NOMO-1 treated with DMSO at 0.1 percent for 48 hours (cell line): ENCODE results near the gene TGM5.
"Not testable (repeated sequence)": the region's sequence is repeated elsewhere in the genome, so short reads cannot be mapped to it uniquely, and the experiment has no call there.

Source experiments
- DNase-seq: peaks from one replicate; lab custom pipeline; 2025; ENCODE audit not compliant: unreplicated experiment; lab: John Stamatoyannopoulos, UW

TGM5 gene, protein sequence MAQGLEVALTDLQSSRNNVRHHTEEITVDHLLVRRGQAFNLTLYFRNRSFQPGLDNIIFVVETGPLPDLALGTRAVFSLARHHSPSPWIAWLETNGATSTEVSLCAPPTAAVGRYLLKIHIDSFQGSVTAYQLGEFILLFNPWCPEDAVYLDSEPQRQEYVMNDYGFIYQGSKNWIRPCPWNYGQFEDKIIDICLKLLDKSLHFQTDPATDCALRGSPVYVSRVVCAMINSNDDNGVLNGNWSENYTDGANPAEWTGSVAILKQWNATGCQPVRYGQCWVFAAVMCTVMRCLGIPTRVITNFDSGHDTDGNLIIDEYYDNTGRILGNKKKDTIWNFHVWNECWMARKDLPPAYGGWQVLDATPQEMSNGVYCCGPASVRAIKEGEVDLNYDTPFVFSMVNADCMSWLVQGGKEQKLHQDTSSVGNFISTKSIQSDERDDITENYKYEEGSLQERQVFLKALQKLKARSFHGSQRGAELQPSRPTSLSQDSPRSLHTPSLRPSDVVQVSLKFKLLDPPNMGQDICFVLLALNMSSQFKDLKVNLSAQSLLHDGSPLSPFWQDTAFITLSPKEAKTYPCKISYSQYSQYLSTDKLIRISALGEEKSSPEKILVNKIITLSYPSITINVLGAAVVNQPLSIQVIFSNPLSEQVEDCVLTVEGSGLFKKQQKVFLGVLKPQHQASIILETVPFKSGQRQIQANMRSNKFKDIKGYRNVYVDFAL

DNA sequence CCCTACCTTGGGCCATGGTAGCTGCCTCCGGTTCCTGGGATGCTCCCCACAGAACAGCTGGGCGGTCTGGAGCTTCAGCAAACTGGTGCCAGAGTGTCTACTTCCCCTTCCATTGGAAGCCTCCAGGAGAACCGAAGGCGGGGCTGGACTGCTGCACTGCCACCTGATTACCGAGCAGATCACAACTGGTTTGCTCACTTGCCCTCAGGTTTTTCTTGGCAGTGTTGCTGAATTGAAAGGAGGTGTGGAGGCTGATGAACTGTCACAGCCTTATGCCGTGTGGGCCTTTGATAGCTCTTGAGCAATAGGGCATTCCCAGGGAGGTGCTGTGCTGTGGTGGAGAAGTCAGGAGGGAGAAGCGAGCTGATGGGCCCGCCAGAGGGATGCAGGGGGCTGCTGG lies at the start of gene TGM5:
Gene TGM5, minus strand, starts transcription at position 95 of the 400 bp plus-strand sequence. Its CDS starts 79 bp downstream, at position 16.
- DNase-seq = no peak

DNA sequence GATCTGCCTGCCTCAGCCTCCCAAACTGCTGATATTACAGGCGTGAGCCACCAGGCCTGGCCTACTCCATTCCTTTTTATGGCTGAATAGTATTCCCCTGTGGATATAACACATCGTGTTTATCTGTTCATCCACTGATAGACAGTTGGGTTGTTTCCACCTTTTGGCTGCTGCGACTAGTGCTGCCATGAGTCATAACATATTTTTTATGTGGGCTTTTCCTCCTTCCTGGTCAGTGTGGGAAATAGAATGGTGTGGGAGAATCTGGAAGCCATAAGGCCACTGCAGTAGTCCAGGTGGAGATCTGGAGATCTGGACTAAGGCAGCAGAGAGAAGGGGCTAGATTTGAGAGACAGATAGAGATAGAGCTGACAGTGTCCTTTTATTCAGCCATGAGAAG lies 47.4 kb upstream of the TGM5 start:
- no peak for DNase-seq

DNA sequence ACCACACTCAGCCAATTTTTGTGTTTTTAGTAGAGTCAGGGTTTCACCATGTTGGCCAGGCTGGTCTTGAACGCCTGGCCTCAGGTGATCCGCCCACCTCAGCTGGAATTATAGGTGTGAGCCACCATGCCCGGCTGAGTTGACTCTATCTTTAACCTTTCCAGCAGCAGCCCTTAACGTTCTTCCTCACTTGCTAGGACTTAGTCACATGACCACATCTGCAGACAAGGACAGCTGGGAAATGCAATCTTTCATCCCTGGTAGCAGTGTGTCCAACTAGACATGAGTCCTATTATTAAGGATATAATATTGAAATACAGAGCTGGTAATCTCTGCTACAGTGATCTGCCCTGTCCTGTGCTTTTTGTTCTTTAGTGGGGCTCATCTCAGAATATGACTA lies 45.6 kb upstream of the TGM5 start:
- DNase-seq = no peak

DNA sequence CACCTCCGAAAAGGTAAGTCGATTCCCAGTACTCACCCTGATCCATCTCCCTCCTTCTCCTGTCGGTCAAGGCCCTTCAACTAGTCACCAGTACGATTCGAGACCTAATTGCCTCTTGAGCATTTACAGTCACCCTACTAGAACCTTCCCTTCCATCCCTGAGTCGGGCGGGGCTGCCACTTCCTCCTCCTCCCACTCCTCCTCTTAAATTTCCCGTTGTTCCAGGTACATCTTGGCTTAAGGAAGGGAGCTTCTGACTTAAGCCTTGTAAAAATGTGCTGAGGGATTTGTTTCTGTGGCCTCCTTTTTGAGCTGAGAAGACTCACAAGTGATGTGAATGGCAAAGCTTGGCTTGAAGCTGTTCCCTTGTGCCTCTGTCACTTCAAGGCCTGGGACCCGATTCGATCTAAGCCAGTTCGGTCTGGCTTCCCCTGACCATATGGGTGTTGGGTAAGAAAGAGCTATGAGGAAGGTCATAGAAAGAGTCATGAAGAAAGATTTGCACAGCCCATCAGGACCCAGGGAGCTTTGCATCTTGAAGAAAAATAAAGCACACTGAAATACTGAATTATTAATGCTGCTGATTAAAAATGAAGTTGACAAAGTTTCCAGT lies 35.6 kb upstream of the TGM5 start, which contains the start of gene TGM7:
Gene TGM7, minus strand, starts transcription at position 51 of the 613 bp plus-strand sequence.
- DNase-seq = no peak

DNA sequence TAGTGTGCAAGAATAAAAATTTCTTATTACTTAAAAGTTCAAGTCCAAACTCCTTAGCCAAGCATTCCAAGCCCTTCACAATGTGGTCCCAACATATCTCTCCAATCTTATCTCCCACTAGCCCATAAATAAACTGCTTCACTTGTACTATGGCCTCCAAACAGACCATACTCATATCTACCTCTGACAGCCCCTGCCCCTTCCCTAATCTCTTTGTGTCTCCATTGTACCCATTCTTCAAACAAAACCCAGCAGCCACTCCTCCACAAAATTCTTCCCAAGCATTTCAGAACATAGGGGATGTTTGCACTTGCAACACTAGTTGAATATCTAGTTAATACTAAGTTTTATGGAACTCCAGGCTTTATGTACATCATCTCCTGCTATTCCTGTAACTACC lies 33.2 kb upstream of the TGM5 start:
- no peak for DNase-seq

DNA sequence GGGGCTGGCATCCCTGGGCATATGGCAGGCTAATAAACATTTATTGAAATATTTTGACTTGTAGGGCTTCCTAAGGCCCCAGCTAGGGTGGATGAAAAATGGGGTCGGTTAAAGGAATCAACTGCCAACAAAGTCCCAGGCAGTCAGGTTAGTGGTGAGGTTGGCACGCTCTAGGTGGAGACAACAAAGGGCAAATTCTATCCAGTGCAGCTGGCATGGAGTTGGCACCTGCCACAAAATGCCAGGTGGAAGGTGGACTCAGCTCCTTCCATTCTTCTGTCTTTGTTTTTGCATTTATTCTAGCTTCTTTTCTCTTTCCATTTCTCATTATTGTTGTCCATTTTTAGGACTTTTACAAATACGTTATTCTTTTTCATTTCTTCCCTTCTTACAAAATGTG lies 32.7 kb upstream of the TGM5 start:
- no peak for DNase-seq

DNA sequence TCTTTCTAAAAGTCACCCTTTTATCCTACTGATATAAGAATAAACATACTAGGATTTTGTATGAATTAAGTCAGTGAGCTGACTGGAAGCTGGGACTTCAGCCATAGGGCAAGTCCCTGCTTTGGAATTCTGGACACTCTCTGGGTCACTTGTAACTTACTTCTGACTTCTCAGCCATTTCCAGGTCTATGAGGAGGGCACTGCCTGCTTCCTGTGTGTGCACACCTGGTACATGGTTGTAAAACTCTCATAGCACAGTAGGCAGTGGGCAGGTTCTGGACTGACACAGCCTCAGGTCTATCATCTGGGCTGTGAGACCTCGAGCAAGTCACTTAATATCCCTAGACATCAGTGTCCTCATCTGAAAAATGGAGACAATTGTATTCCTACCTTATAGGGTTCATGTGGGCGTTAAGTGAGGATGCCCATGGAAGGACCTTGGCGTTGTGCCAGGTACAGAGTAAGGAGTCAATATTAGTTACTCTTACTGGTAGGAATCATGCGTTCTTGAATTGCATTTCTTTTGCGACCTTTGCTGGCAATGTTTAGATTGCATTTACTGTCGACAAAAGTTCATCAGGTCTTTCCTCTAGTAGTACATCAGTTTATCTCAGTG lies 27.5 kb upstream of the TGM5 start:
- DNase-seq = no peak

DNA sequence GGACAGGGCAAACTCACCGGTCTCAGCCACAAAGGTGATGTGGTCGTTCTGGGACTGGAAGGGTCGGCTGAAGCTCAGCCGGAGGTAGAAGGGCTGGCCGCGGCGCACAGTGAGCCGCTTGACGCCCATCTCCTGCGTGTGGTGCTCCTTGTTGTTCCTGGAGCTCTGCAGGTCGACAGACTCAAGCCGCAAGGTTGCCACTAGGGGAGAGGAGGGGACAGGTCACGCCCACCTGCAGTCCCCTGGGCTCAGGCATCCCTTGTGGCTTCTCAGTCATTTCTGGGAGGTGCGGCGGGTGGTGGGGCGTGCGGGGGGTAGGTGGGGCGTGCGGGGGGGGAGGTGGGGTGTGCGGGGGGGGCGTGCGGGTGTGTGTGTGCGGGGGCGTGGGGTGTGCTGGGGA lies 26.7 kb upstream of the TGM5 start:
- no peak for DNase-seq

DNA sequence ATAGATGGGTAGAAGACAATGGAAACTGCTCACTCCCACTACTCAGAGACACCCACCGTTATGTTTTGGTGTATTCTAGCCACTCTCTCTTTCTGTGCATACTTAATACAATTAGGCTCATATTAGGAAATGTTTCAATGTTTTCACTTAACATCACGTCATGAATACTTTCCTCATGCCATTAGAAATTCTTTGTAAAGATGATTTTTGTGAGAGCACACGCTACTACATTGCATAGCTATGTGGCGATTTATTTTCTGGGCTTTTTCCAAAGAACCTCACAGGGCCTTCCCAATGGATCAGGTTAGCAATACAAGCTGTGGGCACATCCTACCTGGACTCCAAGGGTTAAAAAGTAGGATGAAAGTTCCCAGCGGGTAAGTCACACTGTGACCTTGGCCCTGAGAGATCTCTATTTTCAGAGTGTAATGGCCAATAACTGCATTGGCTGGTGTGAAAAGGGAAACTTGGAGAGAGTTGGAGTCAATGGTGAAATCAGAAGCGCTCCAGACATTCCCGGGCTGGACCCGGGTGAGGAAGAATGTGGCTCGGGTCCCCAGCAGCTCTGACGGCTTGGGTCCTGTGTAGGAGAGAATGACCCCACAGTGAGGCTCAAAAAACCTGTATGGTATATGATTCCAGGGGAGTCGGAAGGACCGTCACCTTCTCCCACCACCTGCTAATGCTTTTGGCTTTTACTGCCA lies 25.8 kb upstream of the TGM5 start:
- DNase-seq = no peak

DNA sequence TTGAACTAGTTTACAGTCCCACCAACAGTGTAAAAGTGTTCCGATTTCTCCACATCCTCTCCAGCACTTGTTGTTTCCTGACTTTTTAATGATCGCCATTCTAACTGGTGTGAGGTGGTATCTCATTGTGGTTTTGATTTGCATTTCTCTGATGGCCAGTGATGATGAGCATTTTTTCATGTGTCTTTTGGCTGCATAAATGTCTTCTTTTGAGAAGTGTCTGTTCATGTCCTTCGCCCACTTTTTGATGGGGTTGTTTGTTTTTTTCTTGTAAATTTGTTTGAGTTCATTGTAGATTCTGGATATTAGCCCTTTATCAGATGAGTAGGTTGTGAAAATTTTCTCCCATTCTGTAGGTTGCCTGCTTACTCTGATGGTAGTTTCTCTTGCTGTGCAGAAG lies 22.9 kb upstream of the TGM5 start:
- not testable (repeated sequence) for DNase-seq

DNA sequence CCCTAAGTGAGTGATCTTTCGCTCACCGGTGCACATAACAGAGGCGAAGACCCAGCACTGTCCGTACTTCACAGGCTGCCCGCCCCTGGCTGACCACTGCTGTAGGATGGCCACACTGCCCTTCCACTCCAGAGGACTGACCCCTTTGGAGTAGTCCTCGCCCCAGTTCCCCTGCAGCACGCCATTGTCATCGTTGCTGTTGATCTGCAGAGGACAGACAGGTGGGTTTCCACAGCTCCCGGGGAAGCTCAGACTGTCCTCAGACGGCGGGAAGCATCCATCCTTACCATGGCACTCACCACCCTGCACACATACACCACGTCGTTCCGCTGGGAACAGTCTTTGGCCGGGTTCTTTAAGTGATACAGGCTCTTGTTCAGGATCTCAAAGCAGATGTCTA lies 20.5 kb upstream of the TGM5 start:
- no peak for DNase-seq

DNA sequence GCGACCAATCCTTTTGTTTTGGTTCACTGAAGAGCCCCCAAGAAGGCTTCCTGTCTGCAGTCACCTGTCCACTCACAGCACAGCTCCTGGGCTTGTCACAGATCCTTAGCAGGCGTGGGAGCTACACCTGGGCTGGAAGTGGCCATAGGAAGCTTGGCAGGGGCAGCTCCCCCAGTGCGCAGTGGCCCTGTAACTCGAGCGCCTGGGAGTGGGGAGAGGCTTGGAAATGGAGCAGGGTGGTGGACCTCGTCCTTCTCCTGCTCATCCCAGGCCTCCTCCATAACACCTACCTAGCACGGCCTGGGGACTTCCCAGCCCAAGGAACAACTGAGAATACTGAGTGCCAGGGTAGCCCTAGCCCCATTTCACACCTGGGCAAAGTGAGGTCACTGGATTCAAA lies 19.3 kb upstream of the TGM5 start:
- no peak for DNase-seq

DNA sequence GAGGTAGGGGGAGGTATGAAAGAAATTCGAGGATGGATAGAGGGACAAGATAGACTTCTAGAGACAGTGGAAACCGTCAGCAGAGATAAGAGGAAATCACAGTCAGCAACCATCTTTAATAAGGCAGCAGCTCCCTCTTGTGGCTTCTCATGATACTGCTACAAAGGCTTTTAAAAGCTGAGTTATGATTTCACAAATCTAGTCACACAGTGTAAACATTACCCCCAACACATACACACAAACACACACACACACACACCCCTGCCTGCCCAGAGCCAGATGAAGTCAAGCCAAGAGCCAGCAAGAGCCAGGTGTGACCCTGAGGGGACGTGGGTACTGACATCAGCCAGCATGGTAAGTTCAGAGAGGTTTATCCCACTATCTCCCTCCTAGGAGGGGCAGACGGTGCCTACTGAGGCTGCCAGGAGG lies 18.9 kb upstream of the TGM5 start:
- peak; percentile 77 for DNase-seq

DNA sequence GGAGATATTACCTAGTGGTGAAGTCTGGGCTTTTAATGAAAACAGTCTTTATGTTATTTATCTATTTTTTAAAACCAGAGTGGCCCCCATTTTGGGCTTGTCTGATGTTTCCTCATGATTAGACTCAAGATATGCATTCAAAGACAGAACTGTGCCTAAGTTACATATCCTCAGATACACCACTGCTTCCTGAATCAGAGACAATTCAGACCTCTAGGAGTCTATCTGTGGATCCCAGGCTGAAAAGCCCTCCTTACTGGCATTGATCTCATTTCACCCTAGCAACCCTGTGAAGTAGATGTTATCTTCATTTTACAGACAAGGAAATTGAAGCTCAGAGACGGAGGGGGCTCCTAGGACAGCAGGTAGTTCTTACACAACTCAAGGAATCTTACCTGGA lies 16.8 kb upstream of the TGM5 start:
- no peak for DNase-seq

DNA sequence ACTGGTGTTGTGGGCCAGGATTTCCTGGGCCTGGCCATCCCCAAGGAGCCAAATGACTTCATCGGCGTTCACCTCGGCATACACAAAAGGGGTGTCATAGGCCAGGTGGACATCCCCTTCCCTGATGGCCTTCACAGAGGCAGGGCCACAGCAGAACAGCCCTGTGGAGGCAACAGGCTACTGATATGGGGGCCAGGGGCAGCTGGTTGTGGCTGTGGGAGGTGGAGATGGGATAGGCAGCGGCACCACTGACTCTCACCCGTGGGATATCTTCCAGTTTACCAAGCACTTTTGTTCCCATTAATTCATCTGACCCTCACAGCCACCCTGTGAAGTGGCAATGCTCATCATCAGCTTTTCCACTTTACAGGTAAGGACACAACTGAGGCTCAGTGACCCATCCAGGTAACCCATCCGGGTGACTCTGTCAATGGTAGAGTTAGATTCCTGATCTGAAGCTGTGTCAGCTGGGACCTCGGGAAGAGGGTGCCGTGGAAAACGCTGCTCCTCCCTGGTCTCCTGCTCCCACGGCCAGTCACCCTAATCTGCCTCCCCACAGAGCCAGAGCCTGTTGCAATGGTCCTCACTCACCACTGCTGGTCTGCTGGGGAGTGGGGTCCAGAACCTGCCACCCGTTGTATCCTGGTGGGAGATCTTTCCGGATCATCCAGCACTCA lies 15.3 kb upstream of the TGM5 start:
- no peak for DNase-seq

DNA sequence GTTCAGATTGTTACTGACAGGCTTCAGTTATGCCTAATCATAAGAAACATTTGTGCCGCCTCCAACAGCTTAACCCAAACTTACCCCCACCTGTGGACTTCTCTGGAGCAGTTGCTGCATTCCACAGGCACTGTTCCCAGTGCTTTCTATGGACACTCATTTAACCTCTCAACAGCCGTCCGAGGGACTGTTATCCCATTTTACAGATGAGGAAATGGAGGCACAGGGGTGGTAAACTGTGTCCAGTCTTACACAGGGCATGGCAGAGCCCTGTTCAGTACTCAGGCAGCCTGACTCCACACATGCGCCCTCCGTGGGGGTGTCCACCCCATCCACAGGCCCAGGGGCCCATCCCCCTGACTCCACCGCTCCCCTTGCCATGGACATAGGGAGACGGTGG lies 14.3 kb upstream of the TGM5 start:
- DNase-seq = no peak

DNA sequence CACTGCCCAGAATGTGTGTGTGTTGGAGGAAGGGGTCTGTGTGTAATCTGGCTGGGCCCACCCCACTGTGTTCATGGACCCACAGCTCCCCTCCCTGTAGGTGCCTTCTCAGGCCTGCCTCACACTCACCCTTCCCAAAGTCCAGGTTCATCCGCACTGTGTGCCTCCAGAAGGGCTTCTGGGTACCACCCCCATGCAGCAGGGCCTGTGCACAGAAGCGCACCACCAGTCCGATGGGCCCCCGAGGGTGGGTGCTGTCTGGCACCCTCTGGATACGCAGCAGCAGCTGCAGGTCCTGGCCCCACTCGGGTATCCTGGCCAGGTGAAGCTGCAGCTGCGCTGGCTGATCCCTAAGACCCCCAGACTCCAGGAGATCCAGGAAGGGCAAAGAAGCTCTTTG lies 12.8 kb upstream of the TGM5 start:
- no peak for DNase-seq

DNA sequence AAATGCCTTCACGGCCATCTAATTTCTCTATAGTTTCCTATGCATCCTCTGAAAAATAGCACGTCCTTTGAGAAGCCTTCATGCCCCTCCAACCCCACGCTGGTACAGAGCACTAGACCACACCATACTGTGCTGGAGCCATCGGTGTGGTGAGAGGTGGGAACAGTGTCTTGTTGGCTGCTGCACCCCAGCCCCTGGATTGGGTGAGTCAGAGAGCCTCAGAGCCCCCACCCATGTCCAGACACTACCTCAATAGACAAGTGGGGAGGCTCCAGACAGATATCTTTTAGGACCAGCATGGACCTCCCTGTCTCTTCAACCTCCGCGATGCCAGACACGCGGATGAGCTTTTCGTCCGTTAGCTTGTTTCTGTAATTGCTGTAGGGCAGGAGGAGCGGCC lies 12.1 kb upstream of the TGM5 start:
- no peak for DNase-seq

DNA sequence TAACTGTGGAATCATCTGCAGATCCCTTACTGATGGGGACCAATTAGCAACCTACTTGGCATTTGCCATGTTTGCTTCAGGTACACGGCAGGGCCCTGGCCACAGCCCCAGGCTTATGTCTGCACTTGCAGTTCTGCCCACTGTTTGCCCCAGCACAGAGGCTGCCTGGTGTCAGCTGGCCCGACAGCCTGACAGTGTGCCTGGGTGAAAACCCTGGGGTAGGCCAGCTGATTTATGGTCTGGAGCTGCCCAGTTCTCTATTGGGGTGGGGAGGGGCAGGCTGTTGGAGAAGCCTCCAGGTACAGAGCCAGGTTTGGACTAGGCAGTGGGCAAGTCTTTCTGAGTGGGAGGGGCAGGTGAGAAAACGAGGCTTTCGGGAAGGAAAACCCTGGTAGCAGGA lies 11.2 kb upstream of the TGM5 start:
- no peak for DNase-seq

DNA sequence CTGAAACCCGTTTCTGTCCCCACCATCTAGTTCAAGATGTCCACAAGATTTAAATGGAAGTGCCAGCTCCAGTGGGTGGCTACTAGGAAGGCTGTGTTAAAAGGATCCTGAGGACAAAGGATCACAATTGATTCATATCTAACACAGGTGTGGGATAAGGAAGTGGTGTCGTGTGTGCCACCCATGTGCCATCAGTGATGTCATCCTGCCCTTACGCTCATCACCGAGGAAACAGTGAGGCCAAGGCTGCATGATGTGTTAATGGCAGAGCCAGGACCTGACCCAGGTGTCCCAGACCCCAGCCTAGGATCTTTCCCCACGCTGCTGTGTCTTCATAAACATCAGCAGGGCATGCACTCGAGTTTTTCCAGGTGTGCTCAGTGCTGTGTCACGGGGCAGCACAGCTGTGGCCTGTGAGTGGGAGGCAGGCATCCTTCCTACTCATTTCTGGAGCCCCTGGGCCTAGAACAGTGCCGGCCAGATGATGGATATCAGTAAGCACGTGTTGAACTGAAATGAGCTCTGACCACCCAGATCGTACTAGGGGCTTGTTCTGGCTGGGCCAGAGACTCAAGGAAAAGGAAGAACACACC lies 10.6 kb upstream of the TGM5 start:
- no peak for DNase-seq
